Psoas muscle (tissue), 8 donors: ENCODE data around the gene SLC27A5. TPM values are rescaled to one million over a fixed set of nuclear protein-coding genes. Genes with fewer than 3 reads are reported as not detected.

Experiments
- ATAC-seq, 4 donors: fragments of 200-7000 bp; cut with Tn5 transposase; one replicate each; pipeline ENCODE4 v1.9.1; 2020; ENCODE audit warnings: moderate library complexity in 3 of 4, mild to moderate bottlenecking in 2 of 4
- DNase-seq, 2 donors: peaks; one replicate each; pipeline ENCODE4 v3.0.0-alpha.2; 2020
- H3K27ac ChIP-seq: fragments of 200-600 bp; one replicate; pipeline ENCODE4 v1.8.0; 2022
- H3K27me3 ChIP-seq, 3 donors: fragments of 200-600 bp in 1 of 3; one replicate each; pipeline versions ENCODE4 v1.6.1 to v1.8.0; 2013 to 2022; ENCODE audit warnings: low read length in 2 of 3, mild to moderate bottlenecking in 2 of 3, moderate library complexity in 1 of 3; ENCODE audit not compliant: insufficient read depth in 3 of 3
- H3K36me3 ChIP-seq, 2 donors: fragments of 200-600 bp in 1 of 2; one replicate each; pipeline versions ENCODE4 v1.6.1 to v1.8.0; 2013 to 2022; ENCODE audit warnings: low read depth in 1 of 2, mild to moderate bottlenecking in 1 of 2, moderate library complexity in 1 of 2; ENCODE audit not compliant: insufficient read depth in 1 of 2
- H3K4me1 ChIP-seq: fragments of 200-600 bp; one replicate; pipeline ENCODE4 v1.8.0; 2022
- H3K4me3 ChIP-seq: fragments of 200-600 bp; one replicate; pipeline ENCODE4 v1.8.0; 2022; ENCODE audit warnings: mild to moderate bottlenecking
- H3K9me3 ChIP-seq: fragments of 200-600 bp; one replicate; pipeline ENCODE4 v1.8.0; 2022
- CTCF ChIP-seq: fragments of 200-600 bp; IDR thresholded peaks from one replicate; pipeline ENCODE4 v1.8.0; 2022; ENCODE audit warnings: antibody characterized with exemption
- WGBS, 3 donors: extraction: QIAGEN DNeasy Blood & Tissue Kit; methylation state at CpG; one replicate each; pipeline versions ENCODE4 v1.1.6 to v1.1.7; 2013; 5-methylcytosine and 5-hydroxymethylcytosine counted together
- intact Hi-C, 2 donors: fragments of 100-400 bp; cut with DNase I; formaldehyde crosslinking; loops; one replicate each; pipeline versions ENCODE4 v1.11.0 to v1.14.2; 2022
- polyA plus RNA-seq, 3 donors: library from polyadenylated mRNA; stranded (reverse); fragments of 200-250 nt; gene quantifications; one replicate each; pipeline ENCODE4 v1.2.3, GENCODE V29; 2013
- total RNA-seq, 4 donors: library from RNA; stranded (reverse); fragmentation: NEBNext Ultra II Directional in 2 of 4; extraction: Animal tissue kit (Norgen Biotek cat#: 25700) in 2 of 4; gene quantifications; one replicate each; pipeline versions ENCODE4 v1.2.1 to v1.2.4, GENCODE V29; 2021 to 2023
- donor health status: healthy with polysubstance abuse.
- donor health status: DM: no; HTN: no; CAD: no; lungs with moderate emphysema.
- donor health status: Bipolar disorder and iron deficiency.
- donor health status: healthy.
- donor health status: DM: yes; HTN: yes; CAD: no.
- donor health status: DM: no; HTN: no; CAD: no.
- donor health status: DM: no; HTN: no; CAD: no.
- donor health status: DM: yes; HTN: yes; CAD: no.

The SLC27A5 gene
- total and polyA plus RNA-seq, 7 donors: 3.1 to 11.0 (median 6.1) TPM

GRCh38 chr19:58552655-58553054, 40.9 kb upstream of the SLC27A5 start:
- Histone ChIP-seq H3K36me3 (peaks cover 18 to 78% of the 10 kb centered on the region in 2 donors), H3K9me3 (no peaks in the 10 kb centered on the region), H3K27ac (no peak overlapping the region), H3K27me3 (no peaks in the 10 kb centered on the region), H3K4me3 (no peak overlapping the region), H3K4me1 (peaks cover 31% of the 10 kb centered on the region)
- DNase-seq: no peak
- 86 to 89% (median 89%) methylated on average over 2 of the region's 2 CpGs for WGBS, 3 donors
- TF ChIP-seq CTCF: no peak
- no peak for ATAC-seq
- intact Hi-C loops: no loop called here

GRCh38 chr19:58551577-58552471, 40.0 kb upstream of the SLC27A5 start:
- no peak overlapping the region for H3K27ac ChIP-seq
- no peak for DNase-seq
- intact Hi-C loops: no loop called here

GRCh38 chr19:58551123-58551497, 39.3 kb upstream of the SLC27A5 start:
- intact Hi-C loops: no loop called here
- no peak overlapping the region for H3K4me3 ChIP-seq
- ATAC-seq (no peak), DNase-seq (no peak)
- H3K4me1 ChIP-seq: peaks cover 34% of the 10 kb centered on the region
- peaks cover 23 to 84% of the 10 kb centered on the region in 2 donors for H3K36me3 ChIP-seq
- no peaks in the 10 kb centered on the region for H3K9me3 ChIP-seq
- no peaks in the 10 kb centered on the region for H3K27me3 ChIP-seq
- TF ChIP-seq CTCF: no peak
- H3K27ac ChIP-seq: no peak overlapping the region
- 42 to 55% (median 50%) methylated on average over 1 of the region's 1 CpG for WGBS, 3 donors

More at GRCh38 chr19:58551577-58552471, 40.0 kb upstream of the SLC27A5 start:
- no peak for TF ChIP-seq CTCF
- WGBS, 3 donors: 88 to 93% (median 90%) methylated on average over 18 of the region's 18 CpGs
- peaks cover 34% of the 10 kb centered on the region for H3K4me1 ChIP-seq
- no peak for ATAC-seq
- peaks cover 18 to 84% of the 10 kb centered on the region in 2 donors for H3K36me3 ChIP-seq
- H3K9me3 ChIP-seq: no peaks in the 10 kb centered on the region
- no peaks in the 10 kb centered on the region for H3K27me3 ChIP-seq
- H3K4me3 ChIP-seq: no peak overlapping the region

GRCh38 chr19:58550362-58551122, 38.8 kb upstream of the SLC27A5 start:
- intact Hi-C loops: no loop called here
- no peak for TF ChIP-seq CTCF
- H3K36me3 ChIP-seq: peaks cover 24 to 84% of the 10 kb centered on the region in 2 donors
- H3K27me3 ChIP-seq: no peaks in the 10 kb centered on the region
- DNase-seq (no peak), ATAC-seq (no peak)
- H3K4me3 ChIP-seq: no peak overlapping the region
- 78 to 87% (median 81%) methylated on average over 13 of the region's 13 CpGs for WGBS, 3 donors
- H3K9me3 ChIP-seq: no peaks in the 10 kb centered on the region
- peaks cover 34% of the 10 kb centered on the region for H3K4me1 ChIP-seq
- H3K27ac ChIP-seq: no peak overlapping the region
